ENCODE data around the gene TSG101. TPM values are rescaled to one million over a fixed set of nuclear protein-coding genes. Genes with fewer than 3 reads are reported as not detected.

TSG101 gene
- polyA plus RNA-seq (2013, experiment 1 of 2): 69.7 TPM
- polyA plus RNA-seq (2013, experiment 2 of 2): 69.8 TPM

- Histone ChIP-seq H2BK12ac (ENCODE audit: low read length) (no peak within 1 kb of the TSS), H2AFZ (ENCODE audit: low read length) (peak within 1 kb of the TSS; percentile 85), H3K4me1 (ENCODE audit: control insufficient read depth in 2 of 2, insufficient read depth in 1 of 2, low read depth in 1 of 2, low read length in 2 of 2) (peaks cover 2 to 8% of the 10 kb centered on the region in 2 donors), H3K14ac (ENCODE audit: low read length) (no peak within 1 kb of the TSS), H3K9me3 (replicated peaks in 1 of 2; ENCODE audit: control insufficient read depth in 2 of 2, insufficient read depth in 1 of 2, low read depth in 1 of 2, low read length in 2 of 2) (no peaks in the 10 kb centered on the region), H2AK5ac (ENCODE audit: low read depth, low read length) (no peak within 1 kb of the TSS), H4K91ac (ENCODE audit: low read depth, low read length, poor library complexity) (no peak within 1 kb of the TSS), H3K27ac (replicated peaks; ENCODE audit: low read length) (peak within 1 kb of the TSS; percentile 89), H3K4me2 (ENCODE audit: insufficient read depth, low read length, poor library complexity, severe bottlenecking) (peak within 1 kb of the TSS; percentile 39), H3K4ac (ENCODE audit: low read length) (no peak within 1 kb of the TSS), H3K9ac (ENCODE audit: low read depth, low read length, poor library complexity) (peak within 1 kb of the TSS; percentile 93), H3K18ac (ENCODE audit: low read length) (peak within 1 kb of the TSS; percentile 96), H3K36me3 (replicated peaks in 1 of 2; ENCODE audit: control insufficient read depth in 2 of 2, insufficient read depth in 2 of 2, low read length in 2 of 2) (peaks cover 8 to 46% of the 10 kb centered on the region in 2 donors), H2BK120ac (ENCODE audit: low read depth, low read length) (no peak within 1 kb of the TSS), H3K4me3 (ENCODE audit: low read length in 2 of 2) (peak within 1 kb of the TSS; percentile 63 to 94), H3K27me3 (ENCODE audit: control insufficient read depth in 3 of 3, insufficient read depth in 3 of 3, low read depth in 1 of 3, low read length in 3 of 3) (no peaks in the 10 kb centered on the region), H2BK5ac (ENCODE audit: low read length) (peak within 1 kb of the TSS; percentile 15), H3K23ac (ENCODE audit: low read depth, low read length, poor library complexity) (peak within 1 kb of the TSS; percentile 92), H2BK15ac (ENCODE audit: low read length) (no peak within 1 kb of the TSS), H4K8ac (ENCODE audit: low read depth, low read length) (no peak within 1 kb of the TSS), H3K79me1 (ENCODE audit: low read depth, low read length) (peaks cover 4% of the 10 kb centered on the region)
- WGBS, 2 donors (ENCODE audit: extremely low coverage in 2 of 2, insufficient read length in 2 of 2, insufficient replicate concordance in 1 of 2): no CpG with 5 or more reads among the region's 57 CpGs
- DNase-seq (ENCODE audit: low spot score): peak; percentile 94
These were observed at the start of gene TSG101 for GRCh38 chr11:18526521-18527296. Gene TSG101, minus strand, starts transcription at chr11:18526942. Its CDS starts 126 bp downstream, at chr11:18526816.

GRCh38 chr11:18575361-18575760, 48.6 kb upstream of the TSG101 start:
- Histone ChIP-seq H3K4ac (ENCODE audit: low read length) (no peak overlapping the region), H3K18ac (ENCODE audit: low read length) (no peak overlapping the region), H2BK12ac (ENCODE audit: low read length) (no peak overlapping the region), H3K4me1 (ENCODE audit: control insufficient read depth in 2 of 2, insufficient read depth in 1 of 2, low read depth in 1 of 2, low read length in 2 of 2) (no peaks in the 10 kb centered on the region), H3K9me3 (replicated peaks in 1 of 2; ENCODE audit: control insufficient read depth in 2 of 2, insufficient read depth in 1 of 2, low read depth in 1 of 2, low read length in 2 of 2) (no peaks in the 10 kb centered on the region), H4K8ac (ENCODE audit: low read depth, low read length) (no peak overlapping the region), H2AFZ (ENCODE audit: low read length) (no peak overlapping the region), H3K14ac (ENCODE audit: low read length) (no peak overlapping the region), H3K4me2 (ENCODE audit: insufficient read depth, low read length, poor library complexity, severe bottlenecking) (no peak overlapping the region), H3K79me1 (ENCODE audit: low read depth, low read length) (no peaks in the 10 kb centered on the region), H3K27ac (replicated peaks; ENCODE audit: low read length) (no peak overlapping the region), H3K23ac (ENCODE audit: low read depth, low read length, poor library complexity) (no peak overlapping the region), H2BK15ac (ENCODE audit: low read length) (no peak overlapping the region), H2BK120ac (ENCODE audit: low read depth, low read length) (no peak overlapping the region), H3K36me3 (replicated peaks in 1 of 2; ENCODE audit: control insufficient read depth in 2 of 2, insufficient read depth in 2 of 2, low read length in 2 of 2) (peaks cover 0 to 55% of the 10 kb centered on the region in 2 donors), H3K9ac (ENCODE audit: low read depth, low read length, poor library complexity) (no peak overlapping the region), H2AK5ac (ENCODE audit: low read depth, low read length) (no peak overlapping the region), H4K91ac (ENCODE audit: low read depth, low read length, poor library complexity) (no peak overlapping the region), H3K27me3 (ENCODE audit: control insufficient read depth in 3 of 3, insufficient read depth in 3 of 3, low read depth in 1 of 3, low read length in 3 of 3) (no peaks in the 10 kb centered on the region), H3K4me3 (ENCODE audit: low read length in 2 of 2) (no peak overlapping the region), H2BK5ac (ENCODE audit: low read length) (no peak overlapping the region)
- DNase-seq (ENCODE audit: low spot score): no peak
- WGBS, 2 donors (ENCODE audit: extremely low coverage in 2 of 2, insufficient read length in 2 of 2, insufficient replicate concordance in 1 of 2): no CpG with 5 or more reads among the region's 1 CpG

GRCh38 chr11:18567081-18567480, 40.3 kb upstream of the TSG101 start:
- no CpG with 5 or more reads among the region's 3 CpGs for WGBS, 2 donors (ENCODE audit: extremely low coverage in 2 of 2, insufficient read length in 2 of 2, insufficient replicate concordance in 1 of 2)
- no peaks in the 10 kb centered on the region for H3K9me3 ChIP-seq (replicated peaks in 1 of 2; ENCODE audit: control insufficient read depth in 2 of 2, insufficient read depth in 1 of 2, low read depth in 1 of 2, low read length in 2 of 2)
- no peak overlapping the region for H3K4me2 ChIP-seq (ENCODE audit: insufficient read depth, low read length, poor library complexity, severe bottlenecking)
- H3K36me3 ChIP-seq (replicated peaks in 1 of 2; ENCODE audit: control insufficient read depth in 2 of 2, insufficient read depth in 2 of 2, low read length in 2 of 2): peaks cover 0 to 67% of the 10 kb centered on the region in 2 donors
- no peak overlapping the region for H2BK120ac ChIP-seq (ENCODE audit: low read depth, low read length)
- H2AFZ ChIP-seq (ENCODE audit: low read length): no peak overlapping the region
- H3K4me3 ChIP-seq (ENCODE audit: low read length in 2 of 2): no peak overlapping the region
- no peak overlapping the region for H3K14ac ChIP-seq (ENCODE audit: low read length)
- no peaks in the 10 kb centered on the region for H3K27me3 ChIP-seq (ENCODE audit: control insufficient read depth in 3 of 3, insufficient read depth in 3 of 3, low read depth in 1 of 3, low read length in 3 of 3)
- no peak overlapping the region for H3K18ac ChIP-seq (ENCODE audit: low read length)
- no peak overlapping the region for H3K23ac ChIP-seq (ENCODE audit: low read depth, low read length, poor library complexity)
- no peak overlapping the region for H3K4ac ChIP-seq (ENCODE audit: low read length)
- no peak overlapping the region for H2BK5ac ChIP-seq (ENCODE audit: low read length)
- H4K8ac ChIP-seq (ENCODE audit: low read depth, low read length): no peak overlapping the region
- no peak for DNase-seq (ENCODE audit: low spot score)
- no peaks in the 10 kb centered on the region for H3K79me1 ChIP-seq (ENCODE audit: low read depth, low read length)
- no peak overlapping the region for H2AK5ac ChIP-seq (ENCODE audit: low read depth, low read length)
- H4K91ac ChIP-seq (ENCODE audit: low read depth, low read length, poor library complexity): no peak overlapping the region
- H2BK12ac ChIP-seq (ENCODE audit: low read length): no peak overlapping the region
- H3K4me1 ChIP-seq (ENCODE audit: control insufficient read depth in 2 of 2, insufficient read depth in 1 of 2, low read depth in 1 of 2, low read length in 2 of 2): no peaks in the 10 kb centered on the region
- no peak overlapping the region for H3K9ac ChIP-seq (ENCODE audit: low read depth, low read length, poor library complexity)
- H2BK15ac ChIP-seq (ENCODE audit: low read length): no peak overlapping the region
- H3K27ac ChIP-seq (replicated peaks; ENCODE audit: low read length): no peak overlapping the region

GRCh38 chr11:18566406-18566805, 39.7 kb upstream of the TSG101 start:
- H3K4ac ChIP-seq (ENCODE audit: low read length): no peak overlapping the region
- no peak overlapping the region for H2BK12ac ChIP-seq (ENCODE audit: low read length)
- no peak overlapping the region for H3K18ac ChIP-seq (ENCODE audit: low read length)
- no peak overlapping the region for H2AFZ ChIP-seq (ENCODE audit: low read length)
- no peak for DNase-seq (ENCODE audit: low spot score)
- no peaks in the 10 kb centered on the region for H3K4me1 ChIP-seq (ENCODE audit: control insufficient read depth in 2 of 2, insufficient read depth in 1 of 2, low read depth in 1 of 2, low read length in 2 of 2)
- no peak overlapping the region for H2BK5ac ChIP-seq (ENCODE audit: low read length)
- H2BK15ac ChIP-seq (ENCODE audit: low read length): no peak overlapping the region
- no peak overlapping the region for H3K27ac ChIP-seq (replicated peaks; ENCODE audit: low read length)
- H3K23ac ChIP-seq (ENCODE audit: low read depth, low read length, poor library complexity): no peak overlapping the region
- no peaks in the 10 kb centered on the region for H3K27me3 ChIP-seq (ENCODE audit: control insufficient read depth in 3 of 3, insufficient read depth in 3 of 3, low read depth in 1 of 3, low read length in 3 of 3)
- H3K9me3 ChIP-seq (replicated peaks in 1 of 2; ENCODE audit: control insufficient read depth in 2 of 2, insufficient read depth in 1 of 2, low read depth in 1 of 2, low read length in 2 of 2): no peaks in the 10 kb centered on the region
- no peaks in the 10 kb centered on the region for H3K79me1 ChIP-seq (ENCODE audit: low read depth, low read length)
- no peak overlapping the region for H4K8ac ChIP-seq (ENCODE audit: low read depth, low read length)
- H3K4me3 ChIP-seq (ENCODE audit: low read length in 2 of 2): no peak overlapping the region
- H4K91ac ChIP-seq (ENCODE audit: low read depth, low read length, poor library complexity): no peak overlapping the region
- H2BK120ac ChIP-seq (ENCODE audit: low read depth, low read length): no peak overlapping the region
- no peak overlapping the region for H3K4me2 ChIP-seq (ENCODE audit: insufficient read depth, low read length, poor library complexity, severe bottlenecking)
- H2AK5ac ChIP-seq (ENCODE audit: low read depth, low read length): no peak overlapping the region
- no peak overlapping the region for H3K9ac ChIP-seq (ENCODE audit: low read depth, low read length, poor library complexity)
- H3K36me3 ChIP-seq (replicated peaks in 1 of 2; ENCODE audit: control insufficient read depth in 2 of 2, insufficient read depth in 2 of 2, low read length in 2 of 2): peaks cover 0 to 68% of the 10 kb centered on the region in 2 donors
- H3K14ac ChIP-seq (ENCODE audit: low read length): no peak overlapping the region
